ENCODE data around the gene CES3. TPM values are rescaled to one million over a fixed set of nuclear protein-coding genes. Genes with fewer than 3 reads are reported as not detected.

CES3 gene
- total RNA-seq, 5 donors from 2014 or later (not counting 1 experiment from before 2014, with no cell fraction given): 0.10 to 0.88 (median 0.58) TPM

DNA sequence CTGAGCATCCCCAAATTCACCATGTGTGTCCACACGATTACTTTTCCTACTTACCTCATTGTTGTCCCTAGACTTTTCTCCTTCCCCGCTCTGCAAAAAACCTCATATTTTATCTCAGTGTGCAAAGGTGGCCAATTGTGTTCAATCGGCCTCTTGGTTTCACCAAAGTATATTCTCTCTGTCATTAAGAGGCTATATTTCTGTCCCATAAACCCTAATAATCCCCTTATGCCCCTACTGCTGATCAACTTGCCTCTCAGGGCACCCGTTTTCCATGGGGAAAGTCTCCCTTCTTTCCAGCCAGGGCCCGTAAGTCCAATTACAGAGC, 14.1 kb upstream of the CES3 start:
- 57% methylated on average over 3 of the region's 5 CpGs for WGBS (ENCODE audit: insufficient coverage)
- Mint-ChIP-seq H3K4me1 (peaks cover 17 to 25% (median 18%) of the 10 kb centered on the region in 3 donors), H3K36me3 (peaks cover 20% of the 10 kb centered on the region), H3K27me3 (peaks cover 25 to 33% of the 10 kb centered on the region in 2 donors), H3K4me3 (peak overlapping the region; percentile 84 to 87 (median 87)), H3K9me3 (peaks cover 0 to 4% (median 0%) of the 10 kb centered on the region in 3 donors), H3K27ac (peak overlapping the region in 1 of 2 donors; percentile 47)
- ATAC-seq (replicated peaks in 1 of 4) (no peak), DNase-seq (no peak)
- Histone ChIP-seq H3K4me1 (ENCODE audit: control insufficient read depth in 1 of 2, extremely low read depth in 1 of 2, insufficient read depth in 2 of 2, low read length in 2 of 2) (peaks cover 5 to 23% of the 10 kb centered on the region in 2 experiments), H3K27me3 (replicated peaks in 1 of 2; ENCODE audit: control insufficient read depth in 2 of 2, extremely low read depth in 1 of 2, insufficient read depth in 2 of 2, low read length in 1 of 2) (peaks cover 7 to 30% of the 10 kb centered on the region in 2 experiments), H3K27ac (ENCODE audit: low read length) (no peak overlapping the region), H3K4me3 (ENCODE audit: control insufficient read depth in 1 of 2, extremely low read depth in 1 of 2, low read length in 1 of 2) (no peak overlapping the region), H3K9me3 (no peaks in the 10 kb centered on the region), H3K36me3 (ENCODE audit: control insufficient read depth in 2 of 2, extremely low read depth in 1 of 2, insufficient read depth in 1 of 2, low read length in 1 of 2) (peaks cover 0 to 17% of the 10 kb centered on the region in 2 donors)
- ChIA-PET POLR2A (interaction anchor here in 1 of 2 donors (0.7 kb wide), 1 partner anchor 278 kb away, joined by 3 read pairs; no protein-coding TSS in a partner anchor), CTCF (no interaction called here)

GRCh38 chr16:66947302-66948065, 13.6 kb upstream of the CES3 start:
- Mint-ChIP-seq H3K36me3 (peaks cover 15% of the 10 kb centered on the region), H3K27ac (peak overlapping the region in 1 of 2 donors; percentile 47), H3K4me1 (peaks cover 17 to 25% (median 18%) of the 10 kb centered on the region in 3 donors), H3K4me3 (peak overlapping the region; percentile 84 to 87 (median 87)), H3K9me3 (peaks cover 0 to 4% (median 0%) of the 10 kb centered on the region in 3 donors), H3K27me3 (peaks cover 25 to 35% of the 10 kb centered on the region in 2 donors)
- Histone ChIP-seq H3K4me3 (ENCODE audit: control insufficient read depth in 1 of 2, extremely low read depth in 1 of 2, low read length in 1 of 2) (peak overlapping the region; percentile 54 to 79), H3K27me3 (replicated peaks in 1 of 2; ENCODE audit: control insufficient read depth in 2 of 2, extremely low read depth in 1 of 2, insufficient read depth in 2 of 2, low read length in 1 of 2) (peaks cover 7 to 35% of the 10 kb centered on the region in 2 experiments), H3K27ac (ENCODE audit: low read length) (no peak overlapping the region), H3K36me3 (ENCODE audit: control insufficient read depth in 2 of 2, extremely low read depth in 1 of 2, insufficient read depth in 1 of 2, low read length in 1 of 2) (peaks cover 0 to 11% of the 10 kb centered on the region in 2 donors), H3K9me3 (no peaks in the 10 kb centered on the region), H3K4me1 (ENCODE audit: control insufficient read depth in 1 of 2, extremely low read depth in 1 of 2, insufficient read depth in 2 of 2, low read length in 2 of 2) (peaks cover 5 to 23% of the 10 kb centered on the region in 2 experiments)
- CTCF ChIA-PET: no interaction called here
- peak; percentile 53 to 91 (median 80) for DNase-seq
- WGBS (ENCODE audit: insufficient coverage): 8% methylated on average over 7 of the region's 23 CpGs
- POLR2A ChIA-PET: interaction anchor here in 1 of 2 donors (0.7 kb wide), 1 partner anchor 278 kb away, joined by 3 read pairs; no protein-coding TSS in a partner anchor
- peak; percentile 85 to 90 (median 88) for ATAC-seq (replicated peaks in 1 of 4)

- Mint-ChIP-seq H3K27me3 (peaks cover 31 to 41% of the 10 kb centered on the region in 2 donors), H3K36me3 (peaks cover 8% of the 10 kb centered on the region), H3K9me3 (peaks cover 0 to 4% (median 0%) of the 10 kb centered on the region in 3 donors), H3K27ac (no peak overlapping the region), H3K4me3 (peak overlapping the region; percentile 84 to 87 (median 87)), H3K4me1 (peaks cover 17 to 25% (median 18%) of the 10 kb centered on the region in 3 donors)
- CTCF ChIA-PET: interaction anchor here in 1 of 2 donors (1.0 kb wide), 1 partner anchor 237 kb away, joined by 3 read pairs; no protein-coding TSS in a partner anchor
- peaks cover 0 to 4% of the 10 kb centered on the region in 2 donors for H3K36me3 ChIP-seq (ENCODE audit: control insufficient read depth in 2 of 2, extremely low read depth in 1 of 2, insufficient read depth in 1 of 2, low read length in 1 of 2)
- POLR2A ChIA-PET: no interaction called here
- H3K4me1 ChIP-seq (ENCODE audit: control insufficient read depth in 1 of 2, extremely low read depth in 1 of 2, insufficient read depth in 2 of 2, low read length in 2 of 2): peaks cover 5 to 23% of the 10 kb centered on the region in 2 experiments
- peaks cover 7 to 39% of the 10 kb centered on the region in 2 experiments for H3K27me3 ChIP-seq (replicated peaks in 1 of 2; ENCODE audit: control insufficient read depth in 2 of 2, extremely low read depth in 1 of 2, insufficient read depth in 2 of 2, low read length in 1 of 2)
- ATAC-seq (replicated peaks in 1 of 4): peak; percentile 7 to 47 (median 26)
- H3K27ac ChIP-seq (ENCODE audit: low read length): no peak overlapping the region
- peak in 3 of 35 experiments; percentile 11 to 23 (median 19) for DNase-seq
- 1% methylated on average over 35 of the region's 44 CpGs for WGBS (ENCODE audit: insufficient coverage)
- H3K4me3 ChIP-seq (ENCODE audit: control insufficient read depth in 1 of 2, extremely low read depth in 1 of 2, low read length in 1 of 2): peak overlapping the region; percentile 54 to 79
- H3K9me3 ChIP-seq: no peaks in the 10 kb centered on the region
Observed at GRCh38 chr16:66948134-66948836, 12.8 kb upstream of the CES3 start.

- peaks cover 18 to 26% (median 18%) of the 10 kb centered on the region in 3 donors for H3K4me1 Mint-ChIP-seq
Observed at GRCh38 chr16:66948837-66949225, 12.2 kb upstream of the CES3 start.

DNA sequence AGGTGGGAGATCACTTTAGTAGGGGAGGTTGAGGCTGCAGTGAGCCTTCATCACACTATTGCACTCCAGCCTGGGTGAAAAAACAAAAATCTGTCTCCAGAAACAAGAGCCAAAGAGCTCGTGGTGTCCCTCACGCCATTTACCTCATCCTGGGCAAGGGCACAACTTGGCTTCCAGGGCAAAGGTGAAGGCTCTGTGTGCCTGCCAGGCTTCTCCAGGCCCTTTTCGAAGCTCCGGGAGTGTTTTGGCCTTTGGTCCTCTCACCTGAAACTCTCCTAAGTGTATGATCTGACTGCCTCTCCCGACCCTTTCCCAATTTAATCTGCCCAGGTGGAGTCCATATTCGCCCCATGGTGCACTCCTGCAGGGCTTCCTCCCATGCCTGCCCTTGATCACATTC, 11.6 kb upstream of the CES3 start:
- Histone ChIP-seq H3K4me1 (ENCODE audit: control insufficient read depth in 1 of 2, extremely low read depth in 1 of 2, insufficient read depth in 2 of 2, low read length in 2 of 2) (peaks cover 5 to 25% of the 10 kb centered on the region in 2 experiments), H3K36me3 (ENCODE audit: control insufficient read depth in 2 of 2, extremely low read depth in 1 of 2, insufficient read depth in 1 of 2, low read length in 1 of 2) (no peaks in the 10 kb centered on the region), H3K27me3 (replicated peaks in 1 of 2; ENCODE audit: control insufficient read depth in 2 of 2, extremely low read depth in 1 of 2, insufficient read depth in 2 of 2, low read length in 1 of 2) (peaks cover 7 to 47% of the 10 kb centered on the region in 2 experiments), H3K4me3 (ENCODE audit: control insufficient read depth in 1 of 2, extremely low read depth in 1 of 2, low read length in 1 of 2) (no peak overlapping the region), H3K9me3 (no peaks in the 10 kb centered on the region), H3K27ac (ENCODE audit: low read length) (no peak overlapping the region)
- Mint-ChIP-seq H3K27ac (no peak overlapping the region), H3K4me3 (peak overlapping the region in 2 of 3 donors; percentile 21 to 55), H3K9me3 (peaks cover 0 to 4% (median 0%) of the 10 kb centered on the region in 3 donors), H3K4me1 (peaks cover 20 to 29% (median 21%) of the 10 kb centered on the region in 3 donors), H3K27me3 (peaks cover 36 to 48% of the 10 kb centered on the region in 2 donors), H3K36me3 (peaks cover 6% of the 10 kb centered on the region)
- DNase-seq: no peak
- POLR2A ChIA-PET: no interaction called here
- CTCF ChIA-PET: interaction anchor here (0.6 to 0.7 kb wide), 4 partner anchors 16 to 498 kb away, joined by 3 to 4 read pairs (median 3); no protein-coding TSS in a partner anchor
- WGBS (ENCODE audit: insufficient coverage): 80% methylated on average over 5 of the region's 6 CpGs
- ATAC-seq (replicated peaks in 1 of 4): no peak

More at GRCh38 chr16:66948837-66949225, 12.2 kb upstream of the CES3 start:
- WGBS (ENCODE audit: insufficient coverage): 27% methylated on average over 21 of the region's 21 CpGs
- Histone ChIP-seq H3K4me3 (ENCODE audit: control insufficient read depth in 1 of 2, extremely low read depth in 1 of 2, low read length in 1 of 2) (peak overlapping the region in 1 of 2 donors; percentile 79), H3K9me3 (no peaks in the 10 kb centered on the region), H3K27me3 (replicated peaks in 1 of 2; ENCODE audit: control insufficient read depth in 2 of 2, extremely low read depth in 1 of 2, insufficient read depth in 2 of 2, low read length in 1 of 2) (peaks cover 7 to 45% of the 10 kb centered on the region in 2 experiments), H3K27ac (ENCODE audit: low read length) (no peak overlapping the region), H3K4me1 (ENCODE audit: control insufficient read depth in 1 of 2, extremely low read depth in 1 of 2, insufficient read depth in 2 of 2, low read length in 2 of 2) (peaks cover 5 to 23% of the 10 kb centered on the region in 2 experiments), H3K36me3 (ENCODE audit: control insufficient read depth in 2 of 2, extremely low read depth in 1 of 2, insufficient read depth in 1 of 2, low read length in 1 of 2) (no peaks in the 10 kb centered on the region)
- H3K36me3 Mint-ChIP-seq: peaks cover 8% of the 10 kb centered on the region
- ChIA-PET POLR2A (no interaction called here), CTCF (interaction anchor here (0.6 to 1.0 kb wide), 3 partner anchors 16 to 237 kb away, joined by 3 to 4 read pairs (median 3); no protein-coding TSS in a partner anchor)
- H3K9me3 Mint-ChIP-seq: peaks cover 0 to 4% (median 0%) of the 10 kb centered on the region in 3 donors
- DNase-seq: no peak
- no peak overlapping the region for H3K27ac Mint-ChIP-seq
- ATAC-seq (replicated peaks in 1 of 4): no peak
- peak overlapping the region; percentile 84 to 87 (median 87) for H3K4me3 Mint-ChIP-seq
- peaks cover 33 to 45% of the 10 kb centered on the region in 2 donors for H3K27me3 Mint-ChIP-seq

- DNase-seq (no peak), ATAC-seq (replicated peaks in 1 of 4) (no peak)
- H3K36me3 ChIP-seq (ENCODE audit: control insufficient read depth in 2 of 2, extremely low read depth in 1 of 2, insufficient read depth in 1 of 2, low read length in 1 of 2): no peaks in the 10 kb centered on the region
- peaks cover 6% of the 10 kb centered on the region for H3K36me3 Mint-ChIP-seq
- peaks cover 20 to 29% (median 21%) of the 10 kb centered on the region in 3 donors for H3K4me1 Mint-ChIP-seq
- WGBS (ENCODE audit: insufficient coverage): no CpG with 5 or more reads among the region's 2 CpGs
- no peak overlapping the region for H3K27ac ChIP-seq (ENCODE audit: low read length)
- ChIA-PET POLR2A (no interaction called here), CTCF (no interaction called here)
- no peak overlapping the region for H3K27ac Mint-ChIP-seq
- peaks cover 0 to 4% (median 0%) of the 10 kb centered on the region in 3 donors for H3K9me3 Mint-ChIP-seq
- H3K27me3 Mint-ChIP-seq: peaks cover 36 to 48% of the 10 kb centered on the region in 2 donors
- H3K4me1 ChIP-seq (ENCODE audit: control insufficient read depth in 1 of 2, extremely low read depth in 1 of 2, insufficient read depth in 2 of 2, low read length in 2 of 2): peaks cover 5 to 25% of the 10 kb centered on the region in 2 experiments
- peaks cover 7 to 47% of the 10 kb centered on the region in 2 experiments for H3K27me3 ChIP-seq (replicated peaks in 1 of 2; ENCODE audit: control insufficient read depth in 2 of 2, extremely low read depth in 1 of 2, insufficient read depth in 2 of 2, low read length in 1 of 2)
- H3K9me3 ChIP-seq: no peaks in the 10 kb centered on the region
- H3K4me3 ChIP-seq (ENCODE audit: control insufficient read depth in 1 of 2, extremely low read depth in 1 of 2, low read length in 1 of 2): no peak overlapping the region
- no peak overlapping the region for H3K4me3 Mint-ChIP-seq
Observed at GRCh38 chr16:66950437-66950836, 10.6 kb upstream of the CES3 start.
